Glutamatergic neuron (in vitro differentiated cells): Measurements from ENCODE around the gene LYPD6. TPM values are rescaled to one million over a fixed set of nuclear protein-coding genes. Genes with fewer than 3 reads are reported as not detected.

Source experiments
- DNase-seq: peaks from one replicate; pipeline ENCODE4 v3.0.0; 2022
- H3K27ac Mint-ChIP-seq: one replicate; pipeline ENCODE4 v1.8.0; 2020; ENCODE audit warnings: mild to moderate bottlenecking, mixed read lengths, inconsistent platforms; ENCODE audit not compliant: unreplicated experiment
- H3K27me3 Mint-ChIP-seq: one replicate; pipeline ENCODE4 v1.8.0; 2020; ENCODE audit warnings: mild to moderate bottlenecking, moderate library complexity, mixed read lengths, inconsistent platforms; ENCODE audit not compliant: unreplicated experiment
- H3K36me3 Mint-ChIP-seq: one replicate; pipeline ENCODE4 v1.8.0; 2020; ENCODE audit warnings: mild to moderate bottlenecking, mixed read lengths, inconsistent platforms; ENCODE audit not compliant: unreplicated experiment
- H3K4me1 Mint-ChIP-seq: one replicate; pipeline ENCODE4 v1.8.0; 2020; ENCODE audit warnings: mild to moderate bottlenecking, low read depth, mixed read lengths, inconsistent platforms; ENCODE audit not compliant: unreplicated experiment
- H3K4me3 Mint-ChIP-seq: one replicate; pipeline ENCODE4 v1.8.0; 2020; ENCODE audit warnings: mild to moderate bottlenecking, mixed read lengths, inconsistent platforms; ENCODE audit not compliant: unreplicated experiment
- H3K9me3 Mint-ChIP-seq: one replicate; pipeline ENCODE4 v1.8.0; 2020; ENCODE audit warnings: mild to moderate bottlenecking, moderate library complexity, mixed read lengths, inconsistent platforms; ENCODE audit not compliant: unreplicated experiment
- CTCF ChIP-seq: fragments of 200-600 bp; sonication (generic); IDR thresholded peaks from one replicate; pipeline ENCODE4 v1.5.0; 2021; ENCODE audit not compliant: partially characterized antibody, unreplicated experiment
- total RNA-seq: library from RNA; stranded (reverse); fragmentation: NEBNext Ultra II Directional; extraction: Animal tissue kit (Norgen Biotek cat#: 25700); gene quantifications from one replicate; pipeline ENCODE4 v1.2.1, GENCODE V29; 2021; ENCODE audit not compliant: unreplicated experiment

Gene LYPD6
- total RNA-seq, 1 donor from 2014 or later: 1.5 TPM

GRCh38 chr2:149513461-149513860 lies 183.1 kb downstream of the LYPD6 start:
- no peak overlapping the region for H3K27ac Mint-ChIP-seq
- no peaks in the 10 kb centered on the region for H3K27me3 Mint-ChIP-seq
- H3K4me1 Mint-ChIP-seq: no peaks in the 10 kb centered on the region
- H3K4me3 Mint-ChIP-seq: no peak overlapping the region
- no peaks in the 10 kb centered on the region for H3K36me3 Mint-ChIP-seq
- no peak for DNase-seq
- TF ChIP-seq CTCF: no peak
- no peaks in the 10 kb centered on the region for H3K9me3 Mint-ChIP-seq
